Metanephros (tissue), 2 donors: ENCODE data around the gene FRMPD4. TPM values are rescaled to one million over a fixed set of nuclear protein-coding genes. Genes with fewer than 3 reads are reported as not detected.

ENCODE experiments used
- small RNA-seq: library from RNA; depleted of rRNA; stranded (forward); fragments of <200 nt; gene quantifications from one replicate; pipeline ENCODE3, GENCODE V24; 2014; ENCODE audit warnings: low replicate concordance
- total RNA-seq: library from RNA; depleted of rRNA; stranded (reverse); fragments of >200 nt; gene quantifications from one replicate; pipeline ENCODE4 v1.2.3, GENCODE V29; 2014

FRMPD4 gene
- total RNA-seq, result 0.41 TPM

GRCh38 chrX:12138361-12139313 is at the start of gene FRMPD4:
Gene FRMPD4 (plus strand): TSS chrX:12138473. CDS start chrX:12138972, 499 bp downstream.

Small RNA genes lying within 50 kb of the gene (small RNA-seq; reads per million reads assigned to genes)
- gene AC119619.1 (not detected), gene RF00019 (not detected), gene RN7SKP290 (not detected)
